HG03064 (cell line): ENCODE results near the gene PLEKHA1.

Experiments used
- ATAC-seq: cut with Tn5 transposase; IDR thresholded peaks from one replicate; pipeline ENCODE4 v1.9.1; 2021; ENCODE audit warnings: low read depth; ENCODE audit not compliant: unreplicated experiment

Gene PLEKHA1

GRCh38 chr10:122375679-122376160 lies 1.2 kb downstream of the PLEKHA1 start:
- ATAC-seq = no peak

- no peak for ATAC-seq
These were observed 2.0 kb downstream of the PLEKHA1 start for GRCh38 chr10:122376364-122376961.

GRCh38 chr10:122379041-122379440 lies 4.5 kb downstream of the PLEKHA1 start:
- no peak for ATAC-seq

GRCh38 chr10:122379537-122379936 lies 5.0 kb downstream of the PLEKHA1 start:
- no peak for ATAC-seq

- no peak for ATAC-seq
These were observed 6.2 kb downstream of the PLEKHA1 start for GRCh38 chr10:122380703-122381102.

GRCh38 chr10:122381680-122382079 lies 7.2 kb downstream of the PLEKHA1 start:
- no peak for ATAC-seq

- ATAC-seq = no peak
These were observed 12.0 kb downstream of the PLEKHA1 start for GRCh38 chr10:122386514-122386913.

GRCh38 chr10:122387572-122387971 lies 13.1 kb downstream of the PLEKHA1 start:
- ATAC-seq = no peak

GRCh38 chr10:122388287-122388997 lies 13.9 kb downstream of the PLEKHA1 start:
- no peak for ATAC-seq

- ATAC-seq = no peak
These were observed 15.8 kb downstream of the PLEKHA1 start for GRCh38 chr10:122390271-122390670.

GRCh38 chr10:122390679-122391078 lies 16.2 kb downstream of the PLEKHA1 start:
- no peak for ATAC-seq

- no peak for ATAC-seq
These were observed 17.4 kb downstream of the PLEKHA1 start for GRCh38 chr10:122391875-122392274.

GRCh38 chr10:122392835-122393234 lies 18.3 kb downstream of the PLEKHA1 start:
- ATAC-seq = no peak

- ATAC-seq = no peak
These were observed 18.8 kb downstream of the PLEKHA1 start for GRCh38 chr10:122393288-122393687.

- ATAC-seq = no peak
These were observed 28.1 kb downstream of the PLEKHA1 start for GRCh38 chr10:122402548-122403131.

GRCh38 chr10:122404576-122404975 lies 30.1 kb downstream of the PLEKHA1 start:
- no peak for ATAC-seq

GRCh38 chr10:122407375-122408125 lies 33.0 kb downstream of the PLEKHA1 start:
- ATAC-seq = no peak

GRCh38 chr10:122413327-122413726 lies 38.8 kb downstream of the PLEKHA1 start:
- ATAC-seq = no peak

GRCh38 chr10:122417667-122418066 lies 43.2 kb downstream of the PLEKHA1 start:
- no peak for ATAC-seq

- ATAC-seq = no peak
These were observed 44.5 kb downstream of the PLEKHA1 start for GRCh38 chr10:122419016-122419415.
